H1 (cell line): ENCODE measurements around the gene HDHD5. TPM values are rescaled to one million over a fixed set of nuclear protein-coding genes. Genes with fewer than 3 reads are reported as not detected.

Source experiments
- CTCF ChIA-PET: fragments of 300-600 bp; sonication (Branson Sonifier 250); formaldehyde crosslinking; loops from one replicate; lab custom pipeline; 2021; ENCODE audit not compliant: partially characterized antibody; lab: Charles Lee
- POLR2A ChIA-PET: fragments of 300-600 bp; sonication (Branson Sonifier 250); formaldehyde crosslinking; loops from one replicate; lab custom pipeline; 2021; ENCODE audit warnings: inconsistent platforms; ENCODE audit not compliant: partially characterized antibody; lab: Charles Lee
- DNase-seq, 2 experiments: peaks; one replicate each; pipeline versions ENCODE4 v3.0.0 to v3.0.0-alpha.2; 2010 to 2022; ENCODE audit warnings: low spot score in 2 of 2, low read depth in 1 of 2, mixed read lengths in 1 of 2
- FAIRE-seq: peaks from 2 replicates; lab custom pipeline; 2011; peaks lifted over from hg19 to GRCh38; lab: Jason Lieb, UNC
- H2AFZ ChIP-seq: 2 replicates; pipeline ENCODE4 v1.8.1; 2012; ENCODE audit warnings: low read length, inconsistent platforms
- H2AK5ac ChIP-seq: 2 replicates; pipeline ENCODE4 v1.6.1; 2013; ENCODE audit warnings: low read depth, low read length
- H2BK120ac ChIP-seq: replicated peaks from 2 replicates; pipeline ENCODE3; 2013; ENCODE audit warnings: low read depth, low read length, inconsistent platforms
- H2BK12ac ChIP-seq: 2 replicates; pipeline ENCODE4 v1.6.1; 2013; ENCODE audit warnings: low read depth, low read length
- H2BK15ac ChIP-seq: 2 replicates; pipeline ENCODE4 v1.6.1; 2013; ENCODE audit warnings: low read length
- H2BK20ac ChIP-seq: 2 replicates; pipeline ENCODE4 v1.6.1; 2013; ENCODE audit warnings: low read length
- H2BK5ac ChIP-seq: 2 replicates; pipeline ENCODE4 v1.6.1; 2013; ENCODE audit warnings: low read depth, low read length
- H3K14ac ChIP-seq: 2 replicates; pipeline ENCODE4 v1.6.1; 2013; ENCODE audit warnings: inconsistent platforms; ENCODE audit not compliant: insufficient read length
- H3K18ac ChIP-seq: 2 replicates; pipeline ENCODE4 v1.6.1; 2013; ENCODE audit warnings: low read length; ENCODE audit errors: extremely low read depth
- H3K23ac ChIP-seq: 2 replicates; pipeline ENCODE4 v1.6.1; 2013; ENCODE audit warnings: inconsistent platforms; ENCODE audit not compliant: insufficient read length
- H3K23me2 ChIP-seq: 2 replicates; pipeline ENCODE4 v1.6.1; 2013; ENCODE audit warnings: low read depth, low read length
- H3K27ac ChIP-seq: 2 replicates; pipeline ENCODE4 v1.6.1; 2011; ENCODE audit warnings: low read depth, low read length, inconsistent platforms
- H3K27me3 ChIP-seq, 4 experiments: replicated peaks in 1 of 4; 1 replicate in 1 of 4; 2 replicates in 3 of 4; pipeline versions ENCODE4 v1.6.1 to v1.8.1; 2011 to 2013; ENCODE audit warnings: low read length in 3 of 4, mild to moderate bottlenecking in 3 of 4, inconsistent platforms in 2 of 4, mixed read lengths in 2 of 4, moderate library complexity in 1 of 4; ENCODE audit not compliant: control insufficient read depth in 3 of 4, insufficient read depth in 3 of 4; ENCODE audit errors: extremely low read depth in 1 of 4
- H3K36me3 ChIP-seq, 4 experiments: 2 replicates each; pipeline versions ENCODE4 v1.6.1 to v1.8.1; 2011 to 2013; ENCODE audit warnings: mild to moderate bottlenecking in 4 of 4, low read length in 3 of 4, moderate library complexity in 2 of 4, control low read depth in 1 of 4, inconsistent platforms in 1 of 4; ENCODE audit not compliant: insufficient read depth in 4 of 4, control insufficient read depth in 2 of 4
- H3K4ac ChIP-seq: replicated peaks from 2 replicates; pipeline ENCODE3; 2013; ENCODE audit warnings: low read length, low read depth, mixed read lengths, inconsistent platforms; ENCODE audit not compliant: insufficient read length
- H3K4me1 ChIP-seq, 4 experiments: replicated peaks in 1 of 4; 1 replicate in 1 of 4; 2 replicates in 3 of 4; pipeline versions ENCODE4 v1.6.1 to v1.8.1; 2011 to 2013; ENCODE audit warnings: low read length in 3 of 4, inconsistent platforms in 2 of 4, mixed read lengths in 1 of 4; ENCODE audit not compliant: insufficient read depth in 4 of 4, control insufficient read depth in 3 of 4
- H3K4me2 ChIP-seq, 2 experiments: 2 replicates each; pipeline versions ENCODE4 v1.6.1 to v1.8.1; 2011 to 2013; ENCODE audit warnings: low read depth in 2 of 2, low read length in 2 of 2, control low read depth in 1 of 2, inconsistent platforms in 1 of 2, mild to moderate bottlenecking in 1 of 2; ENCODE audit not compliant: insufficient read depth in 1 of 2
- H3K4me3 ChIP-seq, 4 experiments: fragments of 200-600, 300-600 bp in 1 of 4; sonication (generic), shearing (Covaris generic), sonication (Bioruptor Twin) in 1 of 4; 2 replicates each; pipeline versions ENCODE4 v1.5.1 to v1.8.1; 2011 to 2016; ENCODE audit warnings: low read length in 4 of 4, low read depth in 3 of 4, control low read depth in 2 of 4, inconsistent platforms in 2 of 4, mild to moderate bottlenecking in 2 of 4, mixed read lengths in 1 of 4, moderate library complexity in 1 of 4; ENCODE audit not compliant: insufficient read depth in 2 of 4; ENCODE audit errors: extremely low read depth in 1 of 4
- H3K56ac ChIP-seq: replicated peaks from 2 replicates; pipeline ENCODE3; 2013; ENCODE audit warnings: low read depth, mild to moderate bottlenecking, mixed read lengths, low read length, inconsistent platforms; ENCODE audit not compliant: insufficient read length
- H3K79me1 ChIP-seq: 2 replicates; pipeline ENCODE4 v1.6.1; 2013; ENCODE audit warnings: low read depth, low read length, control low read depth
- H3K79me2 ChIP-seq, 2 experiments: 2 replicates each; pipeline versions ENCODE4 v1.6.1 to v1.8.1; 2012 to 2013; ENCODE audit warnings: low read length in 2 of 2, mild to moderate bottlenecking in 2 of 2, inconsistent platforms in 1 of 2; ENCODE audit not compliant: insufficient read depth in 2 of 2, control insufficient read depth in 1 of 2
- H3K9ac ChIP-seq, 4 experiments: replicated peaks in 1 of 4; 1 replicate in 1 of 4; 2 replicates in 3 of 4; pipeline versions ENCODE4 v1.6.1 to v1.8.1; 2011 to 2013; ENCODE audit warnings: low read depth in 3 of 4, low read length in 3 of 4, control low read depth in 2 of 4, mild to moderate bottlenecking in 2 of 4, moderate library complexity in 2 of 4, inconsistent platforms in 1 of 4; ENCODE audit errors: extremely low read depth in 1 of 4
- H3K9me3 ChIP-seq, 2 experiments: 2 replicates each; pipeline versions ENCODE4 v1.6.1 to v1.8.1; 2012 to 2013; ENCODE audit warnings: mild to moderate bottlenecking in 2 of 2, moderate library complexity in 2 of 2, control low read depth in 1 of 2, inconsistent platforms in 1 of 2, low read depth in 1 of 2, low read length in 1 of 2, mixed read lengths in 1 of 2; ENCODE audit not compliant: insufficient read depth in 2 of 2
- H4K20me1 ChIP-seq, 2 experiments: replicated peaks in 1 of 2; 2 replicates each; pipeline versions ENCODE3 to v1.8.1; 2011 to 2013; ENCODE audit warnings: inconsistent platforms in 2 of 2, low read length in 2 of 2, mild to moderate bottlenecking in 1 of 2; ENCODE audit not compliant: insufficient read depth in 2 of 2, control insufficient read depth in 1 of 2
- H4K5ac ChIP-seq: 2 replicates; pipeline ENCODE4 v1.6.1; 2013; ENCODE audit warnings: low read length, low read depth, mixed read lengths, inconsistent platforms; ENCODE audit not compliant: insufficient read length
- H4K8ac ChIP-seq: 2 replicates; pipeline ENCODE4 v1.8.0; 2013; ENCODE audit warnings: mild to moderate bottlenecking, moderate library complexity, low read length, inconsistent platforms; ENCODE audit not compliant: insufficient read depth; ENCODE audit errors: extremely low read depth
- H4K91ac ChIP-seq: replicated peaks from 2 replicates; pipeline ENCODE3; 2013; ENCODE audit warnings: low read length, mixed read lengths, inconsistent platforms; ENCODE audit not compliant: insufficient read length
- ASH2L ChIP-seq: fragments of 200-600, 300-600 bp; sonication (generic); IDR thresholded peaks from one replicate; pipeline ENCODE4 v1.7.1; 2017; ENCODE audit warnings: low read length
- EZH2 ChIP-seq: fragments of 200-600 bp; sonication (generic); IDR thresholded peaks from 2 replicates; pipeline ENCODE4 v1.7.1; 2012; ENCODE audit warnings: low read depth, mild to moderate bottlenecking, moderate library complexity, low read length, inconsistent platforms; ENCODE audit not compliant: severe bottlenecking
- KDM4A ChIP-seq: IDR thresholded peaks from one replicate; pipeline ENCODE4 v1.7.1; 2012; ENCODE audit warnings: low read depth, mild to moderate bottlenecking, moderate library complexity, low read length, inconsistent platforms; ENCODE audit not compliant: severe bottlenecking
- KDM5A ChIP-seq: fragments of 200-600 bp; IDR thresholded peaks from 2 replicates; pipeline ENCODE4 v1.7.1; 2012; ENCODE audit warnings: mild to moderate bottlenecking, low read length, inconsistent platforms, mixed read lengths
- TAF1 ChIP-seq: IDR thresholded peaks from 2 replicates; pipeline ENCODE4 v1.6.1; 2011; ENCODE audit warnings: mild to moderate bottlenecking, low read depth, low read length
- TBP ChIP-seq: IDR thresholded peaks from 2 replicates; pipeline ENCODE4 v1.6.1; 2011; ENCODE audit warnings: low read depth, low read length, improper control_type of control experiment
- WGBS, 2 experiments: shearing (Covaris generic) in 1 of 2; methylation state at CpG; one replicate each; pipeline versions ENCODE4 v1.1.6 to v1.1.7; 2013 to 2015; ENCODE audit warnings: low lambda C conversion rate in 2 of 2, mixed read lengths in 2 of 2, inconsistent platforms in 1 of 2, low coverage in 1 of 2, missing lambda C conversion rate in 1 of 2; ENCODE audit not compliant: insufficient replicate concordance in 2 of 2, insufficient coverage in 1 of 2, insufficient read length in 1 of 2; ENCODE audit errors: extremely low coverage in 1 of 2, missing lambda C conversion rate in 1 of 2; 5-methylcytosine and 5-hydroxymethylcytosine counted together
- polyA plus RNA-seq, 7 experiments: library from polyadenylated mRNA; depleted of rRNA in 3 of 7; stranded (reverse) in 5 of 7; unstranded in 2 of 7; fragments of >200 nt in 5 of 7; fragments of 200-250 nt in 2 of 7; gene quantifications; 1 replicate in 5 of 7; 2 replicates in 1 of 7; 4 replicates in 1 of 7; pipeline versions ENCODE4 v1.2.1 to v1.2.3, GENCODE V29; 2011 to 2013; ENCODE audit warnings: missing spikeins in 2 of 7, mixed read lengths in 2 of 7
- total RNA-seq: library from RNA; stranded (reverse); fragmentation: NEBNext Ultra II Directional; extraction: Animal tissue kit (Norgen Biotek cat#: 25700); gene quantifications from 2 replicates; pipeline ENCODE4 v1.2.1, GENCODE V29; 2021

HDHD5 gene
- total and polyA plus RNA-seq, 2 of the 8 experiments (the other 6 are each of a cell fraction or from before 2014, with no cell fraction given), result 68.3 to 123 TPM

DNA sequence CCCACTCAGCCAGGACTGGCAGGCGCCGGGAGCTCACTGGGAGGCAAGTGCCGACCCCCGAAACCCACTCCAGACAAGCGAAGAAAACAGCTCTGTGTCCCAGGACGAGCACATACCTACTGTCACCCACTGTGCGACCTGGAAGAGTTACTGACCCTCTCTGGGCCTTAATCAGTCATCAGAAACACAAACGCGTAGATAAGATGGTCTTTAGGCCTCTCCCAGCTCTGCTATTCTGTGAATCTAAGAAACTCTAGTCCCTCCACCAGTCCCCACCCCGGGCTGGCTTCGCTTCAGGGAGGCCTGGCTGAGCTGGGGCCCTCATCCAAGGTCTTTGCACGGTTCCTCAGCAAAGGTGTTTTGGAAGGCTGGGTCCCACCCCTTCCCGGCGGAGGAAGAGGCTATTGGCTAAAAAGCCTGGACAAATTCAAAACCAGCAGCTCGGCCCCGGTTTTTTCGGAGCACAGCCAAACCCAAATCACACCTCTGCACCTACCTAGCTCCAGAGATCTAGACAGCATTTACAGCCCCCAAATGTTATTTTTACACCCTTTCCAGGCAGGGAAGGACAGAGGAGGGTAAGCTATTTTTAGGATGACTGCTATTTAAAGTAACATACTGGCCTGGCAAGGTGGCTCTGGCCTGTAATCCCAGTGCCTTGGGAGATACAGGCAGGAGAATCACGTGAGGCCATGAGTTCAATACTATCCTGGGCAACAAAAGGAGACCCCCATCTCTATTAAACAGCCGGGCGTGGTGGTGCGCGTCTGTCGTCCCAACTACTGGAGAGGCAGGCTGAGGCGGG, 13.2 kb upstream of the HDHD5 start:
- peak overlapping the region; percentile 50 for H2BK5ac ChIP-seq
- no peak for FAIRE-seq
- H3K36me3 ChIP-seq, result no peaks in the 10 kb centered on the region
- no peaks in the 10 kb centered on the region for H3K27me3 ChIP-seq
- no peak overlapping the region; the same call in 1 of the 2 replicates for H2BK15ac ChIP-seq
- H3K14ac ChIP-seq, result no peak overlapping the region
- H3K4ac ChIP-seq, result no peak overlapping the region
- H2BK120ac ChIP-seq, result peak overlapping the region; percentile 58
- H3K23me2 ChIP-seq, result peaks cover 2% of the 10 kb centered on the region; the same call in 1 of the 2 replicates
- no peaks in the 10 kb centered on the region for H3K79me2 ChIP-seq
- H3K4me1 ChIP-seq, result peaks cover 0 to 11% (median 5%) of the 10 kb centered on the region in 4 experiments; a peak in 5 of 7 replicates
- H2BK12ac ChIP-seq, result no peak overlapping the region; the same call in 1 of the 2 replicates
- H4K91ac ChIP-seq, result peak overlapping the region; percentile 15
- no peak overlapping the region for H3K56ac ChIP-seq
- WGBS, 2 experiments, result 56% methylated on average over 20 of the region's 24 CpGs; no CpG with 5 or more reads in 1 of the 2 experiments
- peak overlapping the region; percentile 37 to 72 for H3K4me2 ChIP-seq
- POLR2A ChIA-PET, result interaction anchor here (0.7 to 2.9 kb wide), 21 partner anchors 8 to 198 kb away, joined by 3 to 17 read pairs (median 5); partner anchors contain the start of genes CECR2, HDHD5 and TMEM121B
- no peak overlapping the region; the same call in 1 of the 2 replicates for H3K27ac ChIP-seq
- H4K20me1 ChIP-seq, result no peaks in the 10 kb centered on the region
- H3K9ac ChIP-seq, result 0 out of 7 replicates have a peak overlapping the region, but pooled peaks of 1 of the 4 experiments have one; percentile 2
- H3K18ac ChIP-seq, result peak overlapping the region; percentile 68
- no peak overlapping the region for H3K23ac ChIP-seq
- no peak overlapping the region; the same call in 1 of the 2 replicates for H4K8ac ChIP-seq
- H4K5ac ChIP-seq, result peak overlapping the region; percentile 68
- CTCF ChIA-PET, result interaction anchor here (0.6 to 8.7 kb wide), 76 partner anchors 9 to 689 kb away, joined by 3 to 94 read pairs (median 6); partner anchors contain the start of genes CECR2 and HDHD5
- H2BK20ac ChIP-seq, result no peak overlapping the region
- TF ChIP-seq KDM4A (no peak), ASH2L (peak; percentile 8), EZH2 (no peak), TAF1 (no peak; the same call in 1 of the 2 replicates), TBP (no peak), KDM5A (no peak)
- TF ChIP-seq, all 59 proteins: peak for 1
- H3K9me3 ChIP-seq, result no peaks in the 10 kb centered on the region
- H2AK5ac ChIP-seq, result peak overlapping the region; percentile 28; the same call in 1 of the 2 replicates
- DNase-seq, result no peak
- peak overlapping the region; percentile 37 for H2AFZ ChIP-seq
- peak overlapping the region; percentile 16 to 69 (median 42); a peak in 5 of 8 replicates for H3K4me3 ChIP-seq
- H3K79me1 ChIP-seq, result no peaks in the 10 kb centered on the region
